Activated CD4-positive, alpha-beta T cell treated with anti-CD3 and anti-CD28 coated beads for 36 hours (primary cell): ENCODE results near the gene EXOSC1. TPM values are rescaled to one million over a fixed set of nuclear protein-coding genes. Genes with fewer than 3 reads are reported as not detected.
A peak's percentile ranks its signal among the peaks of the same experiment; 100 is the strongest.
"Not testable (repeated sequence)": the region's sequence is repeated elsewhere in the genome, so short reads cannot be mapped to it uniquely, and the experiment has no call there.

Experiments
- ATAC-seq: fragments of 200-7000 bp; cut with Tn5 transposase; one replicate; pipeline ENCODE4 v1.10.0; 2021; ENCODE audit warnings: mild to moderate bottlenecking, moderate library complexity
- CTCF ChIA-PET: fragments of 350-600 bp; sonication (Branson Sonifier 250); formaldehyde crosslinking; loops from one replicate; lab custom pipeline; 2021; ENCODE audit warnings: antibody characterized with exemption; lab: Charles Lee
- POLR2A ChIA-PET: fragments of 350-600 bp; sonication (Branson Sonifier 250); formaldehyde crosslinking; loops from one replicate; lab custom pipeline; 2021; ENCODE audit warnings: antibody characterized with exemption, inconsistent platforms; lab: Charles Lee
- DNase-seq: peaks from one replicate; pipeline ENCODE4 v3.0.0-alpha.2; 2020
- H3K27ac Mint-ChIP-seq: one replicate; pipeline ENCODE4 v1.8.0; 2021; ENCODE audit warnings: mixed read lengths
- H3K27me3 Mint-ChIP-seq: one replicate; pipeline ENCODE4 v1.8.0; 2021; ENCODE audit warnings: mixed read lengths
- H3K36me3 Mint-ChIP-seq: one replicate; pipeline ENCODE4 v1.8.0; 2021; ENCODE audit warnings: low read depth, mixed read lengths
- H3K4me1 Mint-ChIP-seq: one replicate; pipeline ENCODE4 v1.8.0; 2021; ENCODE audit warnings: mixed read lengths
- H3K4me3 Mint-ChIP-seq: one replicate; pipeline ENCODE4 v1.8.0; 2021; ENCODE audit warnings: mild to moderate bottlenecking, moderate library complexity, mixed read lengths
- H3K9me3 Mint-ChIP-seq: one replicate; pipeline ENCODE4 v1.8.0; 2021; ENCODE audit warnings: low read depth, mixed read lengths
- intact Hi-C, 2 experiments: fragments of 100-400 bp; cut with DNase I in 1 of 2; cut with micrococcal nuclease in 1 of 2; formaldehyde crosslinking; loops; one replicate each; pipeline versions ENCODE4 v1.14.2 to v1.15.1; 2022 to 2024; cut with DNase I, micrococcal nuclease
- total RNA-seq, 2 experiments: library from RNA; stranded (reverse); gene quantifications; one replicate each; pipeline ENCODE4 v1.2.3, GENCODE V29; 2021

The EXOSC1 gene
- total RNA-seq, 2 experiments from 2014 or later = 52.3 to 54.2 TPM

DNA sequence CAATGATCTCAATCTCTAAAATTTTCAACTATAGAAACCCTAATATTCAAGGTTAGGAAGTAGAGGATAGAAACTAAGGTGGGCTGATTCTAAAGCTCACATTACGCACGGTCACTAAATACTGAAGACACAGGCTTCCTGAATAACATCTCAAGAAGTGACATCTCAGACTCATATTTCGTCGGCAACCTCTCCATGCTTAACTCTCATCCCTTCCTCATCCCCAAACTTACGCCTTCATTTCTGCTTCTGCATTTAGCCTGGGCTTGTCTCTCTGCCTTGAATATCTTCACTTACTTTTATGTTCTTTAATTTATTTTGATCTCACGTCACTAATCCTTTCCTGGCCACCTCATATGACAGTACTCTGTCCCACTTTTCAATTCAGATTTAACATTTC is 10.6 kb downstream of the EXOSC1 start:
- Mint-ChIP-seq H3K9me3 (no peaks in the 10 kb centered on the region), H3K27me3 (no peaks in the 10 kb centered on the region), H3K27ac (no peak overlapping the region), H3K36me3 (peaks cover 50% of the 10 kb centered on the region), H3K4me3 (no peak overlapping the region), H3K4me1 (peaks cover 8% of the 10 kb centered on the region)
- ChIA-PET CTCF (interaction anchor here (0.7 to 2.9 kb wide), 4 partner anchors 9 to 376 kb away, joined by 4 to 15 read pairs (median 4); no protein-coding TSS in a partner anchor), POLR2A (interaction anchor here (1.0 to 2.1 kb wide), 3 partner anchors 9 to 34 kb away, joined by 4 to 9 read pairs (median 4); partner anchors contain the start of gene RRP12)
- intact Hi-C loops = no loop called here
- ATAC-seq (no peak), DNase-seq (no peak)

- no peak overlapping the region for H3K4me3 Mint-ChIP-seq
- H3K27me3 Mint-ChIP-seq = no peaks in the 10 kb centered on the region
- peaks cover 51% of the 10 kb centered on the region for H3K36me3 Mint-ChIP-seq
- H3K4me1 Mint-ChIP-seq = peaks cover 11% of the 10 kb centered on the region
- peak overlapping the region; percentile 56 for H3K27ac Mint-ChIP-seq
- CTCF ChIA-PET = interaction anchor here (0.9 to 2.9 kb wide), 3 partner anchors 9 to 47 kb away, joined by 3 to 15 read pairs (median 4); no protein-coding TSS in a partner anchor
- no peaks in the 10 kb centered on the region for H3K9me3 Mint-ChIP-seq
- peak; percentile 63 for ATAC-seq
- intact Hi-C loops = no loop called here
- no peak for DNase-seq
- POLR2A ChIA-PET = interaction anchor here (0.8 to 2.1 kb wide), 4 partner anchors 10 to 34 kb away, joined by 3 to 9 read pairs (median 4); partner anchors contain the start of gene RRP12
Observed at GRCh38 chr10:97434557-97434956, 11.2 kb downstream of the EXOSC1 start.

GRCh38 chr10:97434055-97434454 is 11.8 kb downstream of the EXOSC1 start:
- H3K4me1 Mint-ChIP-seq = peaks cover 16% of the 10 kb centered on the region
- peak; percentile 45 for ATAC-seq
- peak overlapping the region; percentile 56 for H3K27ac Mint-ChIP-seq
- intact Hi-C loops = no loop called here
- ChIA-PET CTCF (interaction anchor here (0.9 to 2.9 kb wide), 2 partner anchors 10 to 21 kb away, joined by 3 to 15 read pairs; no protein-coding TSS in a partner anchor), POLR2A (interaction anchor here (0.8 to 2.1 kb wide), 3 partner anchors 16 to 33 kb away, joined by 3 to 9 read pairs (median 4); partner anchors contain the start of gene RRP12)
- H3K4me3 Mint-ChIP-seq = no peak overlapping the region
- DNase-seq = no peak
- peaks cover 53% of the 10 kb centered on the region for H3K36me3 Mint-ChIP-seq
- H3K9me3 Mint-ChIP-seq = no peaks in the 10 kb centered on the region
- H3K27me3 Mint-ChIP-seq = no peaks in the 10 kb centered on the region

DNA sequence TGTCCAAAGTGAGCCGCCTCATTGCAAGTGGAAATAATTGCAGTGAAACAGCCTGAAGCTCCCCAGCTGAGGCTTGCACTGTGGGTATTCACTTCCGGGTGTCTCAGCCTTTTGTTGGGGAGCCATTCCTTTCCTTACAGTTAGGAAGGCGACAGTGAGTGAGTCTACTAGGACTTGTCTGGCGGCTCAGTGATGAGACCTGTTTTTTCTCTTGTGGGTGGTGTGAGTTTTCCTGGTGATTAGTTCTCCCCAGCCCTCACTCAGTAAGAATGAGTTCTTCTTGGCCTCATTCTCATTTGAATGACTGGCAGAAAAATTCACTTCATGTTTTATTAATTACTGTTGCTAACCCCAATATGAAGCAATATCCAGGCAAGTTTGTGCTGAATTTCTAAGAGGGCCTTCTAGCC is 17.2 kb downstream of the EXOSC1 start:
- peaks cover 35% of the 10 kb centered on the region for H3K4me1 Mint-ChIP-seq
- H3K4me3 Mint-ChIP-seq = peak overlapping the region; percentile 96
- CTCF ChIA-PET = interaction anchor here (0.6 to 4.2 kb wide), 9 partner anchors 10 to 28 kb away, joined by 3 to 34 read pairs (median 7); partner anchors contain the start of gene RRP12
- H3K27ac Mint-ChIP-seq = peak overlapping the region; percentile 95
- ATAC-seq (no peak), DNase-seq (peak; percentile 53)
- intact Hi-C loops = loop anchor here (1.0 to 10.0 kb wide), 4 partner anchors 16 to 706 kb away; partner anchors contain the start of genes LCOR (in 1 of the 2) and R3HCC1L (in 1 of the 2)
- POLR2A ChIA-PET = interaction anchor here (1.3 to 2.0 kb wide), 4 partner anchors 14 to 27 kb away, joined by 5 to 23 read pairs (median 14); partner anchors contain the start of gene RRP12
- no peaks in the 10 kb centered on the region for H3K9me3 Mint-ChIP-seq
- H3K36me3 Mint-ChIP-seq = peaks cover 70% of the 10 kb centered on the region
- H3K27me3 Mint-ChIP-seq = no peaks in the 10 kb centered on the region

- Mint-ChIP-seq H3K4me3 (peak overlapping the region; percentile 96), H3K4me1 (peaks cover 43% of the 10 kb centered on the region), H3K9me3 (no peaks in the 10 kb centered on the region), H3K36me3 (peaks cover 65% of the 10 kb centered on the region), H3K27me3 (no peaks in the 10 kb centered on the region), H3K27ac (peak overlapping the region; percentile 97)
- POLR2A ChIA-PET = interaction anchor here (0.6 to 2.0 kb wide), 9 partner anchors 9 to 94 kb away, joined by 3 to 23 read pairs (median 5); partner anchors contain the start of gene RRP12
- DNase-seq (peak; percentile 74), ATAC-seq (peak; percentile 32)
- intact Hi-C loops = loop anchor here (1.0 to 10.0 kb wide), 5 partner anchors 17 to 707 kb away; partner anchors contain the start of genes FRAT2 (in 1 of the 2), LCOR (in 1 of the 2) and R3HCC1L (in 1 of the 2)
- CTCF ChIA-PET = interaction anchor here (1.0 to 4.2 kb wide), 9 partner anchors 9 to 40 kb away, joined by 3 to 34 read pairs (median 7); partner anchors contain the start of gene RRP12
Observed at GRCh38 chr10:97427571-97428179, 18.1 kb downstream of the EXOSC1 start.

DNA sequence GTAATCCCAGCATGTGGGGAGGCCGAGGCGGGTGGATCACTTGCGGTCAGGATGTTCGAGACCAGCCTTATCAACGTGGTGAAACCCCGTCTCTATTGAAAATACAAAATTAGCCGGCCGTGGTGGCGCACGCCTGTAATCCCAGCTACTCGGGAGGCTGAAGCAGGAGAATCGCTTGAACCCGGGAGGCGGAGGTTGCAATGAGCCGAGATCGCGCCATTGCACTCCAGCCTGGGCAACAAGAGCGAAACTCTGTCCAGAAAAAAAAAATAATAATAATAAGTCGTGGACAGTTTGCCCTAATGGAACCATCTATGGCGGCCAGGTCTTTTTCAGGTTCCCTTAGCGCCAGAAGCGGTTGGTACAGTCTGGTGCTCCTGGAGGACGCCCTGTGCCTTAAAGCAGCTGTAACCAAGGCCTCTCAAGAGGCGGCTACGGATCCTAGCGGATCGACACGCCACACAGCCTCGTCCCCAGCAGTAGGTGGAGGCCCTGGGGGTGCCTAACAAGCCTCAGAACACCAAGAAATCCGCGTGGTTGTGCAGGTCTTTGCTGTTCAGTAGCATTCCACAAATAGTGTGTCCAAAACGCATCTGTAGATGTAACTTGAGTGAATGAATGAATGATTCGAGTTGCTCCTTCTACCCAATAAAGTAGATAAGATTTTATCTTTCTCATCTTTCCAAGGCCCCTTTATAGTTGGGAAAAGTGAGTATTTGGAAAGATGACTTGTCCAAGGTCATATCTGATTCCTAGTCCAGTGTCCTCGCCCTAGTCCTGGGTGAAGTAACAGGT is 18.8 kb downstream of the EXOSC1 start:
- POLR2A ChIA-PET = interaction anchor here (0.7 to 2.0 kb wide), 9 partner anchors 8 to 93 kb away, joined by 3 to 23 read pairs (median 5); partner anchors contain the start of gene RRP12
- DNase-seq = peak; percentile 45
- H3K4me3 Mint-ChIP-seq = peak overlapping the region; percentile 96
- CTCF ChIA-PET = interaction anchor here (1.2 to 4.2 kb wide), 7 partner anchors 8 to 41 kb away, joined by 3 to 34 read pairs (median 5); no protein-coding TSS in a partner anchor
- intact Hi-C loops = loop anchor here in 1 of 2 experiments (1.0 to 10.0 kb wide), 5 partner anchors 26 to 708 kb away; partner anchors contain the start of genes FRAT2, LCOR, MMS19 and R3HCC1L
- no peak for ATAC-seq
- peaks cover 62% of the 10 kb centered on the region for H3K36me3 Mint-ChIP-seq
- peak overlapping the region; percentile 97 for H3K27ac Mint-ChIP-seq
- H3K9me3 Mint-ChIP-seq = no peaks in the 10 kb centered on the region
- H3K4me1 Mint-ChIP-seq = peaks cover 45% of the 10 kb centered on the region
- H3K27me3 Mint-ChIP-seq = no peaks in the 10 kb centered on the region

GRCh38 chr10:97425964-97426775 is 19.6 kb downstream of the EXOSC1 start, which contains the start of gene PGAM1:
Gene PGAM1, plus strand, starts transcription at chr10:97426191. Its CDS starts 117 bp downstream, at chr10:97426308.
- ATAC-seq (peak; percentile 71), DNase-seq (peak; percentile 97)
- ChIA-PET POLR2A (interaction anchor here (0.7 kb wide), 1 partner anchor 25 kb away, joined by 4 read pairs; no protein-coding TSS in a partner anchor), CTCF (interaction anchor here (4.2 to 8.7 kb wide), 2 partner anchors 13 to 15 kb away, joined by 34 to 138 read pairs; no protein-coding TSS in a partner anchor)
- no peaks in the 10 kb centered on the region for H3K27me3 Mint-ChIP-seq
- H3K4me1 Mint-ChIP-seq = peaks cover 52% of the 10 kb centered on the region
- intact Hi-C loops = loop anchor here in 1 of 2 experiments (1.0 to 10.0 kb wide), 5 partner anchors 25 to 709 kb away; partner anchors contain the start of genes FRAT2, LCOR, MMS19 and R3HCC1L
- H3K36me3 Mint-ChIP-seq = peaks cover 56% of the 10 kb centered on the region
- no peaks in the 10 kb centered on the region for H3K9me3 Mint-ChIP-seq
- peak within 1 kb of the TSS; percentile 98 for H3K27ac Mint-ChIP-seq
- H3K4me3 Mint-ChIP-seq = peak within 1 kb of the TSS; percentile 96

DNA sequence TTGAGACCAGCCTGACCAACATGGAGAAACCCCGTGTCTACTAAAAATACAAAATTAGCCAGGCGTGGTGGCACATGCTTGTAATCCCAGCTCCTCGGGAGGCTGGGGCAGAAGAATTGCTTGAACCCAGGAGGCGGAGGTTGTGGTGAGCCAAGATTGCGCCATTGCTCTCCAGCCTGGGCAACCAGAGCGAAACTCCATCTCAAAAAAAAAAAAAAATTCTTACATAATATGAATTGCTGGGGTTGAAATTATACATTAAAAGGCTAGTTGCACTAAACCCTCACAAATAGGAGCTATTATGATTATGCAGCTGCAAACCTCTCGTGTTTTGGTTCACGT is 22.1 kb downstream of the EXOSC1 start:
- Mint-ChIP-seq H3K27ac (peak overlapping the region; percentile 98), H3K4me1 (peaks cover 47% of the 10 kb centered on the region), H3K4me3 (peak overlapping the region; percentile 96), H3K36me3 (peaks cover 34% of the 10 kb centered on the region)
- CTCF ChIA-PET = interaction anchor here (0.6 to 8.7 kb wide), 8 partner anchors 13 to 873 kb away, joined by 3 to 138 read pairs (median 3); partner anchors contain the start of gene RRP12
- POLR2A ChIA-PET = interaction anchor here (0.8 to 2.9 kb wide), 4 partner anchors 10 to 74 kb away, joined by 3 to 41 read pairs (median 4); partner anchors contain the start of gene RRP12
- not testable (repeated sequence) for ATAC-seq, H3K9me3 Mint-ChIP-seq, H3K27me3 Mint-ChIP-seq, DNase-seq
- intact Hi-C loops = loop anchor here (1.0 to 10.0 kb wide), 3 partner anchors 9 to 711 kb away; partner anchors contain the start of gene R3HCC1L (in 1 of the 2)

- ChIA-PET POLR2A (no interaction called here), CTCF (interaction anchor here (5.8 kb wide), 1 partner anchor 12 kb away, joined by 34 read pairs; no protein-coding TSS in a partner anchor)
- Mint-ChIP-seq H3K4me3 (no peak overlapping the region), H3K27ac (peak overlapping the region; percentile 100), H3K27me3 (no peaks in the 10 kb centered on the region), H3K9me3 (no peaks in the 10 kb centered on the region), H3K36me3 (peaks cover 2% of the 10 kb centered on the region), H3K4me1 (peaks cover 75% of the 10 kb centered on the region)
- ATAC-seq (no peak), DNase-seq (peak; percentile 34)
- intact Hi-C loops = loop anchor here in 1 of 2 experiments (10.0 kb wide), 1 partner anchor 832 kb away; the partner anchor contains the start of gene TM9SF3
Observed at GRCh38 chr10:97416565-97416964, 29.2 kb downstream of the EXOSC1 start.
